Measurements from ENCODE around the gene CAV3.
"Not testable (repeated sequence)": the region's sequence is repeated elsewhere in the genome, so short reads cannot be mapped to it uniquely, and the experiment has no call there.

CAV3 gene

DNA sequence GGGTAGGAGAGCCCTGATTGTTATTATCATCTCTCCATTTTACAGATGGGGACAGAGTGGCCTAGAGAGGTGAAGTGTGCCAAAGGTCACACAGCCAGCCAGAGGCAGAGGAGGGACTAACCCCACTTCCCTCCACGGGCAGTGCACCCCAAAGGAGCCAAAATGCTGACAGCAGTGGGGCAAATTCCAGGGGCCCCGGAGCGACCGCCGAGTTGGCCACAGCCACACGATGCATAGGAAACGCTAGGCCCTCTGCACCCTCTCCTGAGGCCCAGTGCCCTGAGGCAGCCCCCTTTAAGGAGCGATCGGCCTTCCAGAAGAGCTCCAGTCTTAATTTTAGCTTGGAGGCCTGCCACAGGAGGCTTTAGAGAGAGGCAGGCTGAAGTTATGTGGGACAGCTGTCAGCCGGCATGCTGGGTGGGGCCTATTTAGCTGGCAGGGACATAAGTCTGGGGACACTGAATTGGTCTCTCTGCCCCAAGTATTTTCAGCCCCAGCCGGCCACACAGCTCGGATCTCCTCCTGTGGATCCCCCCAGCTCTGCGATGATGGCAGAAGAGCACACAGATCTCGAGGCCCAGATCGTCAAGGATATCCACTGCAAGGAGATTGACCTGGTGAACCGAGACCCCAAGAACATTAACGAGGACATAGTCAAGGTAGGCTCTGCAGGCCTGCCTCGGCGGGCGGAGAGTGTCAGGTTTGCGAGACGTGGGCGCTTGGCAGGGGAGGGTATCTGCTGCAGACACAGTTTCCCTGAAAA, at the start of gene CAV3:
TSS of gene CAV3 (plus strand) at position 471 of the 763 bp plus-strand sequence. CDS start at position 546, 75 bp downstream.
- no peak for DNase-seq

DNA sequence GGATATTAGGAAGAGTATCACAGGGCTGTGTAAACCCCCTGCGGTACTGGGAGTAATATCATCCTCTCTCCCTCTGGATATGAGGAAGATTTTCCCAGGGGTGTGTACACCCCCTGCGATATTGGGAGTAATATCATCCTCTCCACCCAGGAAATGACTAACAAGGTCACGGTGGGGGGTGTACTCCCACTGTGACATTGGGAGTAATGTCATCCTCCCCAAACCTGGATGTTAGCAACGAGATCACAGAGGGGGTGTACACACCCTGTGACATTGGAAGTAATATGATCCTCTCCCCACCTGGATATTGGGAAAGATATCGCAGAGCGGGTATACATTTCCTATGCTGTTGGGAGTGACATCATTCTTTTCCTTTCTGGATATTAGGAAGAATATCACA, 48.6 kb upstream of the CAV3 start:
- not testable (repeated sequence) for DNase-seq

DNA sequence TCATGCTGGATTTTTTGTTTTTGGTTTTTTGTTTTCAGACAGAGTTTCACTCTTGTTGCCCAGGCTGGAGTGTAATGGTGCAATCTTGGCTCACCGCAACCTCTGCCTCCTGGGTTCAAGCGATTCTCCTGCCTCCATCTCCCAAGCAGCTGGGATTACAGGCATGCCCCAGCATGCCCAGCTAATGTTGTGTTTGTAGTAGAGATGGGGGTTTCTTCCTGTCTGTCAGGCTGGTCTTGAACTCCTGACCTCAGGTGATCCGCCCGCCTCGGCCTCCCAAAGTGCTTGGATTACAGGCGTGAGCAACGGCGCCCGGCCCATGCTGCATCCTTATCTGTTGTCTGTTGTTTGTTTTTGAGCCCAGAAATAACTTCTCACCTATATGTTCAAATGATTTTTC, 42.3 kb upstream of the CAV3 start:
- DNase-seq = not testable (repeated sequence)

DNA sequence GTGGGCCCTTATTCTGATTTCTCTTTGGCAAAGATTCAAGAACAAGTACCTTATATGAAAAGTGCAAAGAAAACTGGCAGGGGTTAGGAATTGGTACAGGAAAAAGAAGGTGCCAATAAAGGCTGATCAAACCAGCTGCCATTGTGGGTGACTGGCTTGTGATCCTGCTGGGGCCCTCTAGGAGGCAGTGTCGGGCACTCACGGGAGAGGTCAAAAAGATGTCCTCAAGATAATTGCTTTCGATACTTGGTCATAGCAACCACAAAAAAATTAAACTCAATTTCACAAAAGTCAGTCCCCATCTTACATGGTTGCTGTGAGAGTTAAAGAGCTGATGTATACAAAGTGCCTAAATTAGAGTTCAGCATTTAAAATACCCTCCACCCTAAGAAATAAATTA, 31.0 kb upstream of the CAV3 start:
- DNase-seq = no peak

DNA sequence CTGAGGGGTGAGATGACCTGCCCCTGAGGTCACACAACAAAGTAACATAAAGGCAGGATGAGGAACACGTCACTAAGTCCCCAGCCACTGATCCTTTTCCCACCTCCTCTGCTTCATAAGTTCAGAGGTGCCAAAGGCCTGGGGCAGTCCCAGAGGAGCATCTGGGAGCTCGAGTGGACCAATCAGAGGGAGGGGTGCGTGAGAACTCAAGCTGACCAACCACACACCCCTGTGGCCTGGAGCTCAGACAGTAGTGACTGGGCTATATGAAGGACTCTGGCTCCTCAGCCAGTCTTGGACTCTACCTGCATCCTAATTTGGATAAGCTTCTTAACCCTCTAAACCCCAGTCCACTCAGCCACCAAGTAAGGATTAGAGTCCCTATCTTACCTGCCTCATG, 28.0 kb upstream of the CAV3 start:
- DNase-seq = no peak

DNA sequence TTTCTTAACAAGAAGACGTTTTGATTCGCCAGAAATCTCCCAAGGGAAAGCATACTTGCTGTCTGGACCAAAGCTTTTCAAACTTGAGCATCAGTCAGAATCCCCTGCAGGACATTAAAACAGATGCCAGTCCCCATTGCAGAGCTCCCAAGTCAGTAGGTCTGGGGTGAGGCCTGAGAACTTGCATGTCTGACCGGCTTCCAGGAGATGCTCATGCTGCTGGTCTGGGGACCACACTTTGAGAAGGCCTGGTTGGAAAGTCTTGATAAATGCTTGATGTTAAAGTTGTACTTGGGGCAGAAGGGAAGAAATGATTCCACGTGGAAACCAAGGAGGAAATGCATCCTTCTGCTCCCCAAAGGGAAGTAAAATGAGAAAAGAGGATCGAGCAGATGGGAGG, 24.3 kb upstream of the CAV3 start:
- DNase-seq = no peak

DNA sequence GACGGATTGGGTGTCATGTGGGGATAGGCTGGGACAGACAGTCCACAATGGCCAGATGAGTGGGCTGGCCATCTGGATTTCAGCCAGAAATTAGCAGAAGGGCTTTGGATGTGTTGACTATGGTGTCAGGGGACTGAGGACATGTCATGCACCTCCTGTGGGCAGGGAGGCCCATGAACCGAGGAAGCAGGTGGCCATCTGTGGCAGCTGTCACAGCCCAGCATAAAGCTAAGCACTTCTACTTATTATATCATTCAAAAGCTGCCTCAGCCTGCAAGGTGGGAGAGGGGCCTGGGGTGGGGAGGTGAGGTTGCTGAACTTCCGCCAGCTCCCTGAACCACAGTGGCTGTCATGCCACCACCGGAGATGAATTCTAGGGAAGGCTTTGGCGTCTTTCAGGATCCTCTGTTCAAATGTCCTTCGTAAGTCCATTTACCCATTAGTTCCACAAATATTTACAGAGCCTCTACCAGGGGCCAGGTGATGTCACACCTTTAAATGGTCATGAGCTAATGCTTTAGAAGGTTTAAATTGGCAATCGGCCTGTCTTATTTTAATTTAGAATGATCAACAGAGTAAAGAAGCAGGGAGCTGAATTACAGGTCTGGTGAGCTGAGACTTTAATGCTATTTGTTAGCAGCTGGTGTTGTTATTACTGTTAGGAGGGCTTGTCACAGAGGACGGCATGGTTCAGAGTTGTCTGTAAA, 23.6 kb upstream of the CAV3 start:
- DNase-seq = no peak

DNA sequence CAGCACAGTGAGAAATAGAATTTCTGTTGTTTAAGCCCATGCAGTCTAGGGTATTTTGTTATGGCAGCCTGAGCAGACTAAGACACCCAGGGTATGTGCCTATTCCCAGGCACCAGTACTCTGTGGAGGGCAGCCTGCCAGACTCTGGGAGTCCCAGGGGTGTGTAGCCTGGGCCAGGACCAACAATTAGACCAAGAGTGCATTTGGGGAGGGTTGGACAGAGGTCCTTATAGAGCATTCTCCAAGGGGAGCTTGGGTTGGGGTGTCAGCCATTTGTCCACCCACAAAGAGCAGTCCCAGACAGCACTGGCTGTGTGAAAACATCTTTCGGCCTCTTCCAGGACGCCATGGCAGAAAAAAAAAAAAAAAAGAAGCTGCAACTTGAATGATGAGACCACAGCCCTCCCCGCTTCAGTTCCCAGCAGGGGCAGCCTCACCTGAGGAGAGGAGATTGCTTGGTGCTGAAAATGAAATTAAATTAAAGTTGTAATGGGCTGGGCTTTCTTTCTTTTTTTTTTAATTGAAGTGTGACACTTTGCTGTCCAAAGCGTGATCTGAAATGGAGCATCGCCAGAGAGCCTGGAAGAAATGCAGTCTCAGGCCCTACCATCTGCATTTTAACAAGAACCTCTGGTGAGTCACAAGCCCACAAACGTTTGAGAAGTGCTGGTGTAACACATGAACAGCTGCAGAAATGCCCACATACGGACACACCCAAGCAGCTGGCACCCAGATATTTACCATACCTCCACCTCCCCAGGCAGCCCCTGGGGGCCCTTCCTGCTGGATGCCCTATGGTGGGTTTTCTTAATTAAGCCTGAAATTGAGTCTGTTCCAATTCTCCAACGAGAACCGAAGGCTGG, 21.3 kb upstream of the CAV3 start:
- DNase-seq = no peak

DNA sequence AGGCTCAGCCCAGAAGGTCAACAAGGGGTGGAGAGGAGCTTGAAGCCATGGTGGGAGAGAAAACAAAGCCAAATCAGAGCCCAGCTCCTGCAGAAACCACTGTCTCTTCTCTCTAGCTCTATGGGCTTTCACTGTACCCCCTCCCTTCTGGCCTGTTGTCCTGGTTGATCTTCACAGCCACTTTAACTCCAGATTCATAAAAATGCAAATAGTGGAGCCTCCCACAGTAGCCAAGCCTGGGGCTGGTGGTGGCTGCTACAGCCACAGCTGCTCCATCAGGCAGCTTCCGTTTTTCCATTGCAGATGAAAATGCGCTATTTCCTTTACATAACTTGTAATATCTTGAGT, 20.7 kb upstream of the CAV3 start:
- DNase-seq = no peak

DNA sequence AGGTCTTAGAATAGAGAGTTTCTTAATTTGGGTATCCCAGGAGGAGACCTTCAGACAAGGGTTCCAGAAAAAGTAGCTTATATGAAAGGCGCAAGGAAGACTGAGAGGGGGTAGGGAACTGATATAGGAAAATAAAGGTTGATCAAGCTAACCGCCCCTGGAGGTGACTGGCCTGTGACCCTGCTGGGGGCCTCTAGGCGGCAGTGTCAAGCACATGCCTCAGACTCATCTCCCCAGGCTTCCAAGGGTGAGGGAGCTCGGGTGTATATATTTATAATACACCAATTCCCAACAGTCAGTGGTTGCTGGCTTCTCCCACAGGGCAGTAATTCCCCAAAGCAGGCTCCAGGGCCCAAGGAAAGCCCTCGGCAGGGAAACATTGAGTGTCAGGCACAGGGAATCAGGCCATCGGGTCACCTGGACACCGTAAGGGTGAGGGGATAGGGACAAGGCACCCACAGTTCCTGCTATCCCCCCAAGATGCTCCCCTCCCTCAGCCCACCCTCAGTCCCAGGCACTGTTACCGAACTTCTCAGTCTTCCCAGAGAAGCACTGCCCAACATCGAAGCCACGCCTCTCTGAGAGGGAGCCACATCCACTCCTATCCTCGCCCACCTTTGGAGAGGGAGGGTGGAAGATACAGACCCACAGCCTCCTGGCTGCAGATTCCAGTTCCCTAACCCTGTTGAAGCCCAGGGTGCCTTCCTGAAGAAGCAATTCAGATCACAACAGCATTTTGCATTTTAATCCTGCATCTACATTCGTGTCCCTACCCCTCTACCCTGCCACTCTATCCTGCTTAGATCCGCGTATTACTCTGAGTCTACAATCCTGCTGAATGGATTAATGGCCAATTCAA, 19.5 kb upstream of the CAV3 start:
- no peak for DNase-seq

DNA sequence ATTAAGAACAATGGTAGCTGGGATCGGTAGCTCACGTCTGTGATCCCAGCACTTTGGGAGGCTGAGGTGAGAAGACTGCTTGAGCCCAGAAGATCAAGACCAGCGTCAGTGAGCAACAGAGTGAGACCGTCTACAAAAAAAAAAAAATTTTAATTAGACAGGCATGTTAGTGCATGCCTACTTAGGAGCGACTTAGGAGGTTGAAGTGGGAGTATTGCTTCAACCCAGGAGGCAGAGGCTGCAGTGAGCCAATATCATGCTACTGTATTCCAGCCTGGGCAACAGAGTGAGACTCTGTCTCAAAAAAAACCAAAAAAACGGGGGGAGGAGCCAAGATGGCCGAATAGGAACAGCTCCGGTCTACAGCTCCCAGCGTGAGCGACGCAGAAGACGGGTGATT, 17.8 kb upstream of the CAV3 start:
- not testable (repeated sequence) for DNase-seq

DNA sequence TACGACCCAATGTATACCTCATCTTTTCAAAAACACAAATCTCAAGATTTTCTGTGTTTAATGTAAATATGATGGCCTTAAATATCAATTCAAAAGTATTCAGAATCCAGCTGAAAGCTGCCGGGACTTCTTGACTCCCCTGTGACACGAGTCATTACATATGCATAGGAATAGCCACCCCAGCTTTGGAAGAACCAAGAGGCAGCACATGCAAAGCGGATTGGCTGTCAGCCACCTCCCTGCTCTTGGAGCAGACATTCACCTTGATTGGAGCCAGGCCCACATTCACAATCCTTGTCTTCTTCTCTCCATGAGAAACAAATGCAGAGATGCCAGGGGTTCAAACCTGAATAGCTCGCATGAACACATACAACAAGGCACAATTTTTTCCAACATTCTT, 10.8 kb upstream of the CAV3 start:
- DNase-seq = no peak

DNA sequence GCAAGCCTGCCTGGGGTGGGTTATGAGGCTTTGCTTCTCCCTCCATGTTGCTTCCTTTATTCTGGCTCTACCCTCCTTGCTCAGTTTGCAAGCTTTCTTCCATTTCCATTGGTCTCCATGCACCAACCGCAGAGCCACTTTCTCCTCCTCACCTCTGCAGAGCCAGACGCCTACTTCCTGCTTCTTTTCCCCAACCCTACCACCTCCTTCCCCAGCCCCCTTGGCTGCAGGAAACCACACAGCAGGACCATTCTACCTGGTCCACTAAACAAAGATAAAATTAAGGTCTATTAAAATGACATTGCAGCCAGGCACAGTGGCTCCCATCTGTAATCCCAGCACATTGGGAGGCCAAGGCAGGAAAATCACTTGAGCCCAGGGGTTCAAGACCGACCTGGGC, 10.0 kb upstream of the CAV3 start:
- DNase-seq = no peak

DNA sequence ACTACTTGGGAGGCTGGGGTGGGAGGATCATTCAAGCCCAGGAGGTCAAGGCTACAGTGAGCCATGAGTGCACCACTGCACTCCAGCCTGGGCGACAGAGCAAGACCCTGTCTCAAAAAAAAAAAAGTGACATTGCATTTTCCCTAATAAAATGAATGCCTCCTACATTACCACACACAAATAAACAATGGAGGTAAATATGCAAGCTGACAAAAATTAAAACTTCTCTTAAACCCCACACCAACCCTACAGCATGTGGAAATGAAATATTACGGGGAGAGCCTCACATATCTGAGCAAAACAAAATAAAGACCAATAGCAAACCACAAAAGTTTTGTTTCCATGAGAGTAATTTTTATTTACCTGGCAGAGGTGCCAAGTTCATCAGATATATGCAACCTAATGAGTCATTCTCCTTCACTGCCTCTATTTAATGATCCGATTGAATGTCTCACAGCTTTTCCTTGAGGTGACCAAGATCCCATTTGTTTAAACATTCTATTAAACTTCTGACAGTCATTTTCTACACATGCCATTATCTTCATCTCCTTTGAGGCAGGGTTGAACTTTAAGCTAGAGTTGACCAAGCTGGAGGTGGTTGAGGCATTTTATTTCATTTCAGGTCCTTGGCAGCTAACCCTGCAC, 9.4 kb upstream of the CAV3 start:
- DNase-seq = no peak

DNA sequence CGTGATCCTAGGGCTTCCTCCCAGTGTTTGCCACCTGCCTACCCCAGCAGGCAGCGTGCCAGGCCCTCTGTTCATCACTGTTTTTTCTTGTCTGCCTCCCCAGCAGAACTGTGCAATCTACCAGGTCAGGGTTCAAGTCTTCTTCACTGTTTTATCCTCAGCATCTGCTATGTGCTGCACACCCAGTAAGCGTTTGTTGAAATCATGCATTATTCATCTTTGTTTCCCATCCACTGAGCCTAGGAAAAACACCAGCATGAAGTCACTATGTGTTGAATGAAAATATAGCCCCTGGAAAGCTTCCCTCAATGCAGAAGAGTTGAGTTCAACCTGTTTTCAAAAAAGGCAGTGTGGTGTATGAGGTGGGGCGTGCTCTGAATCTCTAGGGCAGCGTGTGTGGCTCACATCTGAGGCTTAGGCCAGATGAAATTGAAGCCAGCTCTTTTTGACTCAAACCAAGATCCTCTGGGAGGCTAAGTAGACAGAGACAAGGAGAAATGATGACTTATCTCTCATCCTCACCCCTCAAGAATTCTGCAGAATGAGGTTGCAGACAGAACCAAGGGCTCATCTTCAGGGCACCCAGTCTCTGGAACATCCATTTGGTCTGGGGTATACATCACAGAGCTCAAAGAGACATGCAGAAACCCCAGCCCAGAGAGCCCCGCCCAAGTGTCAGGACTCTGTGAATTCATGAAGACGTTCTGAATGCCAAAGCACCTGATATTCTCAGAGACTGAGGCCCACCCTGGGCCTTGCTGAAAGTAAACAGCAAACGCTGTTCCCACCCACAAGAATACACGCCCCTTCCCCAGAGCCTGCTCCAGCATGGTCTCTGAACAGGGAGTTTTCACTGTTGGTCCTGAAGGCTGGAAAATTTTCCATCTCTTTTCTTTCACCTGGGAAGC, 5.7 kb upstream of the CAV3 start:
- no peak for DNase-seq

DNA sequence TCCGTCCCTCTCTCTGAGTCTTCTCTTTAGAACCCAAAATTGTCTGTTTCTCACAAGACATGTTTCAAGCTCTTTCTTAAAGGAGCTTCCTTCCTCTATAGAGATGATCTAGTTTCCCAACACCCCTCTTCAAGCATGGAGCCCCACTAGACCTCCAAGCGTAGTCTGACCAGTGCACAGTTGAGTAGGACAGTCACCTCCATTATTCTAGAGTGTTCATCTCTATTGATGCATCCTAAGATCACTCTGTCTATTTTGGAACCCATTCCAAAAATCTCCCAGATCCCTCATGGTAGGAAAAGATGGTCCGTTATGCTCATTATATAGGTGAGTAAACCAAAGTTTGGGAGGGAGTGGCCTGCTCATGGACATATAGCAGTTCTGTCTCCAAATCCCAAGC, 4.1 kb upstream of the CAV3 start:
- no peak for DNase-seq

DNA sequence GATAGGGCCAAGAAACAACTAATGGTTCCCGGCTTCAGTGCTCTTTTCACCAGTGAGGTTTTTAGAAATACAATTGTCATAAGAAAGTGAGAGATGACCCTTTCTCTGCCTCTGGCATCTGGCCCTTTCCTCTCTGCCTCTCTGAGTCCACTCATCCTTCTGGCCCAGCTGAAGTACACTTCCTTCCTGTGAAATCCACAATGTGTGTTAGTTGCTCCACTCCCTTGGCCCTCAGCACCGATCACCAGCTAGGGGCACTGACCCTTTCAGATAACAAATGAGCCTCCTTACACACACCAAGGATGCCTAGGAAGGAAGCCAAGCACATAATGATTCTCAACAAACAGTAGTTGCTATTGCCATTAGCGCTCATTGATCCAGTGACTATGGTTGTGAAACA, 2.9 kb upstream of the CAV3 start:
- no peak for DNase-seq

DNA sequence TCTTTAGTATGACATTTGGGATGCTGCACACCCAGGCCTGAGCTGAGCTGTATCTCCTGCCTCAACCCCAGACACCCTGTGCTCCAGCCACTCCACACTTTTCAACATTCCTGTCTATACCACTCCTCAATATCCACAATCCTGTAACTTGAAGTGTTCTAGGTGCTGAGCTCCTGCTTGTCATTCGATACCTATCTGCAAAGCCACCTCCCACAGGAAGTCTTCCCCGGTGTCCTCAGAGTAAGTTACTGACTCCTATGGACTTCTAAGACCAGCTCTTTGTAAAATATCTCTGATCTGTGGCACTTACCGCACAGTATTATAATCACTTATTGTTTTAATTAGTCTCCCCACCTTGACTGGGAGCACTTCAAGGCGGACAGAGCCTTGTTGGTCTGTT, 1.2 kb upstream of the CAV3 start:
- DNase-seq = no peak

DNA sequence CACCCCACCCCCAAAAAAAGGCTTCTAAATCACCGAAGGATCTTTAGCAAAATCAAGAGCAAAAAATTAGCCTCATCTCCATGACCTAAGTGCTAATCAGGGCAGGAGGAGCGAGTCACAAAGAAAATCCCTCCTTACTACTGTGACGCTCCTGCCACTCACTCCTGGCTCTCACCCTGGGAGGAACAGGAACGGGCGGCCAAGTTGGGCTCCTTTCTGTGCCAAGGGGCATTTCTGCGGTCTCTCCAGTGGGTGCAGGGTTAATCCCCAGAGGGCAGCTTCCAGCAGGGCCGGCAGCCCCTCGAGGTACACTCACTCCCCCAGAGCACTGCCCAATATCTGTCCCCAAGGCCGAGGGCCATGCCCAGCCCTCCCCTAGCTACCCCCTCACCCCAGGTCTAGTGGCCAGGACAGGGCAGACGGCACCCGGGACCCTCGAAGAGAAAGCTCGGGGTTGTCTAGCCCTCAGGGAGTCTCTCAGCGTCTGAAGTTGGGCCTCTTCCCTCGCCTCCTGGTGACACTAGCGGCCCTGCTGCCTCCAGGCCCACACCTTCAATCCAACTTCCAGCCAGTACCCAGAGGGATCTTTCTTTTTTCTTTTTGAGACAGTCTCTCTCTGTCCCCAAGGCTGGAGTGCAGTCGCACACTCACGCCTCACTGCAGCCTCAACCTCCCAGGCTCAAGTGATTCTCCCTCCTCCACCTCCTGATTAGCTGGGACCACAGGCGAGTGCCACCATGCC, 706 bp downstream of the CAV3 start:
- no peak for DNase-seq

DNA sequence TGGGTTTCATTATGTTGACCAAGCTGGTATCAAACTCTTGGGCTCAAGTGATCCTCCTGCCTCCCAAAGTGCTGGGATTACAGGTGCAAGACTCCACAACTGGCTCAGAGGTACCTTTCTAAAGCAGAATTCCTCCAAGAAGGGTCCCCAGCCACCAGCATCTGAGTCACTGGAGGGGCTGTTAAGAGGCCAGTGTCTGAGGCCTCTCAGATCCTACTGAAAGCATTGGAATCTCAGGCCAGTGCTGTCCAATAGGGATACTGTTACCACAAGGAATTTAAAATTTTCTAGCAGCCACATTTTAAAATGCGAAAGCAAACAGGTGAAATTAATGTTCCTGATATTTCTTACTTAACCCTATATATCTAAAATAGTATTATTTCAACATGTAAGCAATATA, 1.3 kb downstream of the CAV3 start:
- no peak for DNase-seq

All from NCI-H1436 treated with DMSO at 0.1 percent for 48 hours (cell line).